HG03280 (cell line): ENCODE results near the gene ARSK.

Experiments
- ATAC-seq: cut with Tn5 transposase; IDR thresholded peaks from one replicate; pipeline ENCODE4 v1.9.1; 2021; ENCODE audit warnings: mild to moderate bottlenecking, moderate library complexity; ENCODE audit not compliant: unreplicated experiment

The ARSK gene, protein sequence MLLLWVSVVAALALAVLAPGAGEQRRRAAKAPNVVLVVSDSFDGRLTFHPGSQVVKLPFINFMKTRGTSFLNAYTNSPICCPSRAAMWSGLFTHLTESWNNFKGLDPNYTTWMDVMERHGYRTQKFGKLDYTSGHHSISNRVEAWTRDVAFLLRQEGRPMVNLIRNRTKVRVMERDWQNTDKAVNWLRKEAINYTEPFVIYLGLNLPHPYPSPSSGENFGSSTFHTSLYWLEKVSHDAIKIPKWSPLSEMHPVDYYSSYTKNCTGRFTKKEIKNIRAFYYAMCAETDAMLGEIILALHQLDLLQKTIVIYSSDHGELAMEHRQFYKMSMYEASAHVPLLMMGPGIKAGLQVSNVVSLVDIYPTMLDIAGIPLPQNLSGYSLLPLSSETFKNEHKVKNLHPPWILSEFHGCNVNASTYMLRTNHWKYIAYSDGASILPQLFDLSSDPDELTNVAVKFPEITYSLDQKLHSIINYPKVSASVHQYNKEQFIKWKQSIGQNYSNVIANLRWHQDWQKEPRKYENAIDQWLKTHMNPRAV

GRCh38 chr5:95554647-95555548 lies at the start of gene ARSK, which contains the start of gene SKIC3:
TSS of gene ARSK (plus strand) at chr5:95555101. CDS start at chr5:95555279, 178 bp downstream.
TSS of gene SKIC3 (minus strand) at chr5:95554977. CDS start at chr5:95547150, 7,827 bp downstream.
- ATAC-seq: peak; percentile 87

GRCh38 chr5:95508550-95508949 lies 46.4 kb upstream of the ARSK start:
- no peak for ATAC-seq

DNA sequence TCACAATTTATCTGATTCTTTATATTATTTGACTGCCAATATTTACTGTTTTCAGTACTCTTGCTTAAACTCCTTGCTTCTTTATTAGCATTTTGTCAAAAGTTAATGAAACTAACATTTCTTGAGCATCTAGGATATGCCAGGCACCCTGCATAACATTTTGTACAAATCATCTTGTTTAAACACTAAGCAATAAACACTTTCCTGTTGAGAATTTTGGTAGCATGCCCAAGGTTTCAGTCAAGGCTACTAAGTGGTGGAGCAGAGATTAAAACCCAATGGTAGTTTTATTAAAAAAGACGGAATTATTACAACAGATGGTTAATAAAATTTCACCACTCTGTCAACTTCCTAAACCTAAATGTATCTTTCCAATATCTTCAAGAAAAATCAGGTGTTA lies 43.3 kb upstream of the ARSK start:
- ATAC-seq: no peak

DNA sequence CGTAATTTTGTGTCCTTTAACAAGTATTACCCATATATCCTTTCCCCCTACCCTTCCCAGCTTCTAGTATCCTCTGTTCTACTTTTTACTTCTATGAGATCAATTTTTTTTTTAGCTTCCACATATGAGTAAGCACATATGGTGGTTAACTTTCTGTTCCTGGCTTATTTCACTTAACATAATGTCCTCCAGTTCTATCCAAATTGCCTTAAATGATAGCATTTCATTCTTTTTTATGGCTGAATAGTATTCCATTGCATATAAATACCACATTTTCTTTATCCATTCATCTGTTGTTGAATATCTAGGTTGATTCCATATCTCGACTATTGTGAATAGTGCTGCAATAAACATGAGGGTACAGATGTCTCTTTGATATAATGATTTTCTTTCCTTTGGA lies 36.5 kb upstream of the ARSK start:
- no peak for ATAC-seq

- no peak for ATAC-seq
These were observed 35.8 kb upstream of the ARSK start for GRCh38 chr5:95519151-95519550.

- ATAC-seq: no peak
These were observed 35.2 kb upstream of the ARSK start for GRCh38 chr5:95519681-95520080.

DNA sequence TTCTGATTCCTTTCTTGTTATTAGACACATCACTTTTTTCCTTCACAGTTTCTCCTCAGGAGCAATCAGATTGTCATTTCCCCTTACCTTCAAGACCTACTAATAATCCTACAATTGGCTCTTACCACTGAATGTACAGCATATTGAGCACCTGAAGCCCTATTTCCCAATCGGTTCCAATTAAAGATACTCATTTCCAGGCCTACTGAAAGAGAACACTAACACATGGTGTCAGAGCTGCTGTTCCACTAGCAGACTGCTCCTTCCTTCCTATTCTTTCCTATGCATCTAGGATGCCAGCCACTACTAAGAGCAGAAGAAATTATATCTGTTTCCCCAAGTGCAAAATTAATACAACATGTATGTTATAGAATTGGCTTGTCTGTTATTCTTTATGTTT lies 34.7 kb upstream of the ARSK start:
- ATAC-seq: no peak

GRCh38 chr5:95524423-95524822 lies 30.5 kb upstream of the ARSK start:
- no peak for ATAC-seq

DNA sequence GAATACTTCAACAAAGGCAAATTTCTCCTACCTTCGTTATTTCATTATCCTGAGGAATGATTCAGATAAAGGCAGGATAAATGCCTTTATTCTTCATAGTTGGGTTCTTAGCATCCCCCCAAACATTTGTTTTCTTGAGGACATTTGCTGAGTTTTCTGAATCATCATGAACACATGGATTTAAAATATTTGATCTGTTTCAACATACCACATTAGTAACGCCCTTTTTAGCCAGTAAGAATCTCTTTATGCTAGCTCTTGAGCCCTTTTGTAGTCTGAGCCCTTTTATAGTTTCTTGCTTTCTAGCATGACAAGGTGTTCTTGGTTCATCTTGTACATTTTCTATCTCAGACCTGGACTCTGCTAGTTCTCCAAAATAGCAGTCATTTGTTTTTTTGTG lies 28.0 kb upstream of the ARSK start:
- no peak for ATAC-seq

DNA sequence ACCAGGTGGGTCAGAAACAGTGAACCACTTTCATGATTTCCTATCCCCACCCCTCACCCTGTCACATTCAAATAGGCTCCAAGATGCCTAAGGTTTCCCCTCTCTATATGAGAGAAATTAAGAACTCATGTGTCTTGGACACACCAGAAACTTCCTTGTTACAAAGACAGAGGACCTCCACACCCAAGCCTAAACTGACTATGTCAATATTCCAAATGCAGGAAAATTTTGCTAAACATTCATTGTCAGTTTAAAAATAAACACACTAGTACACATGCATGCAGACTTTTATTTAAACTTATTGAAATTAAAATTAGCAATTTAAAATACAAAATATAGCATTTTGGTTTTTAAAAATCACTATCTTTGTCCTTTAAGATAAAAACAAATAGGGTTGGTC lies 26.3 kb upstream of the ARSK start:
- ATAC-seq: no peak

- no peak for ATAC-seq
These were observed 24.5 kb upstream of the ARSK start for GRCh38 chr5:95530416-95530815.

GRCh38 chr5:95531491-95531890 lies 23.4 kb upstream of the ARSK start:
- no peak for ATAC-seq

DNA sequence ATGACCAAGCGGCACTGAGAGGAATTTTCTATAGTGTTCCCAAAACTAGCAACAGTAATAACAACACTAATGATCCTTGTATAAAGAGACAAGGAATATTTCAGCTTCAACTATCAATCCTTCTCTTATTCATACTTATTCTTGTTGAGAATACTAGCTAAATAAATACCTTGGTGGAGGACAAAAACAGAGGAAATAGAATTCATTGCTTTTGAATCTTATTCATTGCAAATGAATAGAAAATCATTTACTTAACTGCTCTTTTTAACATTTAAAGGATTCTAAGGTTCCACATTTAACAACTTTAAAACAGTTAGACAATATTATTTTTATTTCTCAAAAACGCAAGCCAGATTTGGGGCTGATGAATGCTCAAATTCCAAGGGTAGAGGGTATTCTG lies 22.5 kb upstream of the ARSK start:
- ATAC-seq: no peak

GRCh38 chr5:95533106-95533505 lies 21.8 kb upstream of the ARSK start:
- ATAC-seq: no peak

DNA sequence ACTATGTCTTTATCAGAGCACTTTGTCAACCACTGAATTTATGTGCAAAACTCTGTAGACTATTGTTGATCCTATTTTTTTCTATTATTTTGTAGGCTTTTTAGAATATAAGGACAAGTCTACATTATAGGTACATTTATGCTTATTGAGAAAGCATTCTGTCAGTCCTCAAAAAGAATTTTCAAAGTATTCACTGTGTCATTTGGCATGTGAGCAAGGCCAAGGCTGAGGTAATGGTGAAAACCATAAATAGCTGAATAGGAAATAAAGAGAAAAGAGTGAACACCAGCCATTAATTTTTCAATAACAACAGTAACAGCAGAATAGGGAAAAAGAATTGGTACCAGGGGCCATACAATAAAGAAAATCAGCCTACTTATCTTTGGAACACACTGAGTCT lies 21.1 kb upstream of the ARSK start:
- ATAC-seq: no peak

- no peak for ATAC-seq
These were observed 17.4 kb upstream of the ARSK start for GRCh38 chr5:95537501-95537900.

DNA sequence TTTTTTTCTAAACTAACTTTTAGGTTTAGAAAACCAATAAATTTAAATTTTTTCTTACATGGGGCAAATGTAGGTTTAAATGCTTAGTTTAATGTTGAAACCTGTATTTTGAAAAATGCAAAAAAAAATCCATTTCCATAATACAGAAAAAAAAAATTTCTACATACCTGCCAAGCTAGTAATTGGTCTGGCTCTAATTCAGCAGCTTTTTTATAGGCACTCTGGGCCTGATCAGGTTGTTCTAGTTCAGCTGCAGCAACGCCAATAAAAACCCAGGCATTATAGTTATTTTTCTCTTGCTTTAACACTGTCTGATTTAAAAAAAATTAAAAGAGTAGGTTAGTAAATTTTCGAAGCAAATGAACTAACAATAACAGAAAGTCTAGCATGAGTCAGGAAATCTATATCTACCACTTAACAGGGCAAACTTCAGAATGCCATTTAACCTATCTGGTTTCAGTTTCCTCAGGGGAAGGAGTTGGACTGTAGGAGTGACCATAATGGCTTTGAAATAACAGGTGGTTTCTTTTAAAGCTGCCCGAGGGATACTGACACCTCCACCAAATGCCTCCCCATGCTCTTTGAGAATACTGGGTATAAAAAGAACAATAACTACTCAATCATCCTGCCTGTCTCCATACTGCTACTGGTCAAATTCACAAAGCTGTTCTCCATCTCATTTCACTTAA lies 11.7 kb upstream of the ARSK start:
- no peak for ATAC-seq

GRCh38 chr5:95549030-95549429 lies 5.9 kb upstream of the ARSK start:
- ATAC-seq: no peak

DNA sequence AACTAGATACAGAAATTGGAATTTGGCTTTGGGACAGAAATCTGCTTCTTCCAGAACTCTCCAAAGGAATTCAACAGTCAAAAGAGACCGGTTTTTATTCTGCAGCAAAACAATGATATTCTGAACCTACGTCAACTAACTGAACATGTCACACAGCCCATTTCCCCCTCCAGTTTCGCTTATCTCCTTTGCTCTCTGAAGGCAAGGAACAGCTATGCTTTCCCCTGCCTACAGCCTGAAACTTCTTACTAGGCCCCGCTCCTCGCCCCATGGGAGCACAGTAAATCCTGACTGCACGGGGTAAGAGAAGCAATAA lies 612 bp upstream of the ARSK start:
- ATAC-seq: peak; percentile 28

- ATAC-seq: no peak
These were observed 652 bp downstream of the ARSK start for GRCh38 chr5:95555553-95555952.

DNA sequence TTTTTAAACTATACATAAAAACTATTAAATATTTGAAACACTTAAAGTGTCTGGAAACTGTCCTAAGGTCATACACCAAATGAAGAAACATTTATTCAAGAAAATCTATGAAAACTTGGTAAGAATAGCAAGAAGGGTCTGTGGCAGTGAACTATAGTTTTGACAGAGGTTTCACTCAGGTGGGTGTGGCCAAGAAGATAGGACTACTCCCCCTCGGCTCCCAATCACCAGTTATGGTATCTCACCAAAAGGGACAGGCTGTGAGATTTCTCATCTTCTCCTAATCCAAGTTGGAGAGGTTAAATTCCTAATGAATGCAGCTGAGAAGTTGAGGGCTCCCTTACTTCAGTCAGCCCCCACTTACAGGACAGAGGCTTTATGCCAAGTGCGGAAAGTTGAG lies 2.9 kb downstream of the ARSK start:
- no peak for ATAC-seq
